OCI-LY1 (cell line): Measurements from ENCODE around the gene WSCD2.

Source experiments
- H2AFZ ChIP-seq: fragments of 200-600 bp; sonication (generic), shearing (Covaris generic); 2 replicates; pipeline ENCODE4 v1.6.0; 2014; ENCODE audit warnings: antibody characterized with exemption, mild to moderate bottlenecking, low read length
- H3F3A ChIP-seq: fragments of 200-600 bp; sonication (generic), shearing (Covaris generic); 2 replicates; pipeline ENCODE4 v1.6.0; 2014; ENCODE audit warnings: mild to moderate bottlenecking, antibody characterized with exemption, low read length, moderate library complexity; ENCODE audit not compliant: insufficient read depth
- H3K27ac ChIP-seq: fragments of 200-600 bp; sonication (generic); 2 replicates; pipeline ENCODE4 v1.5.1; 2014; ENCODE audit warnings: low read length, mixed run types, mild to moderate bottlenecking, low read depth; ENCODE audit not compliant: poor library complexity, severe bottlenecking
- H3K27me3 ChIP-seq: fragments of 200-600 bp; sonication (generic); 2 replicates; pipeline ENCODE4 v1.6.0; 2014; ENCODE audit warnings: antibody characterized with exemption, mild to moderate bottlenecking, low read length, moderate library complexity; ENCODE audit not compliant: insufficient read depth
- H3K36me3 ChIP-seq: fragments of 200-600 bp; sonication (generic); 2 replicates; pipeline ENCODE4 v1.6.1; 2014; ENCODE audit warnings: mild to moderate bottlenecking, antibody characterized with exemption, low read length, moderate library complexity, mixed read lengths; ENCODE audit not compliant: insufficient read depth
- H3K4me1 ChIP-seq: fragments of 200-600 bp; sonication (generic); 2 replicates; pipeline ENCODE4 v1.5.1; 2014; ENCODE audit warnings: mild to moderate bottlenecking, low read length, moderate library complexity; ENCODE audit not compliant: insufficient read depth, severe bottlenecking
- H3K4me2 ChIP-seq: fragments of 200-600 bp; sonication (generic), shearing (Covaris generic); 2 replicates; pipeline ENCODE4 v1.6.1; 2014; ENCODE audit warnings: low read length
- H3K4me3 ChIP-seq: fragments of 200-600 bp; sonication (generic); 2 replicates; pipeline ENCODE4 v1.5.1; 2014; ENCODE audit warnings: low read length, low read depth, mild to moderate bottlenecking, mixed read lengths; ENCODE audit not compliant: poor library complexity, severe bottlenecking
- H3K79me2 ChIP-seq: fragments of 200-600 bp; shearing (Covaris generic); 2 replicates; pipeline ENCODE4 v1.6.1; 2016; ENCODE audit warnings: mixed run types, low read length, mixed read lengths; ENCODE audit not compliant: insufficient read depth
- H3K9ac ChIP-seq: fragments of 200-600 bp; sonication (generic), shearing (Covaris generic); 2 replicates; pipeline ENCODE4 v1.6.1; 2014; ENCODE audit warnings: mild to moderate bottlenecking, low read length, mixed read lengths
- H3K9me2 ChIP-seq: fragments of 200-600 bp; sonication (generic), shearing (Covaris generic); 2 replicates; pipeline ENCODE4 v1.6.1; 2014; ENCODE audit warnings: low read depth, mild to moderate bottlenecking, low read length, mixed read lengths
- H3K9me3 ChIP-seq: fragments of 200-600 bp; shearing (Covaris generic); 2 replicates; pipeline ENCODE4 v1.6.1; 2014; ENCODE audit warnings: low read length, mixed read lengths
- H4K20me1 ChIP-seq: fragments of 200-600 bp; sonication (generic), shearing (Covaris generic); 2 replicates; pipeline ENCODE4 v1.6.0; 2016; ENCODE audit warnings: mild to moderate bottlenecking, low read length; ENCODE audit not compliant: insufficient read depth
- CTCF ChIP-seq: fragments of 200-600 bp; sonication (generic), shearing (Covaris generic); IDR thresholded peaks from 2 replicates; pipeline ENCODE4 v1.5.1; 2017; ENCODE audit warnings: mild to moderate bottlenecking, antibody characterized with exemption, low read length, moderate library complexity, mixed read lengths
- EZH2 ChIP-seq: fragments of 200-600 bp; sonication (generic), shearing (Covaris generic); IDR thresholded peaks from 2 replicates; pipeline ENCODE4 v1.8.0; 2017; ENCODE audit warnings: borderline replicate concordance, mixed run types, mild to moderate bottlenecking, antibody characterized with exemption, low read length, moderate library complexity, mixed read lengths

WSCD2 gene

GRCh38 chr12:108143144-108143543 is 14.1 kb downstream of the WSCD2 start:
- Histone ChIP-seq H3K4me2 (no peak overlapping the region), H3K9ac (no peak overlapping the region), H3K4me3 (no peak overlapping the region), H4K20me1 (no peaks in the 10 kb centered on the region), H3K36me3 (no peaks in the 10 kb centered on the region), H2AFZ (no peak overlapping the region), H3K4me1 (no peaks in the 10 kb centered on the region), H3F3A (no peaks in the 10 kb centered on the region), H3K9me2 (no peaks in the 10 kb centered on the region), H3K79me2 (no peaks in the 10 kb centered on the region), H3K27me3 (no peaks in the 10 kb centered on the region), H3K27ac (no peak overlapping the region), H3K9me3 (no peaks in the 10 kb centered on the region)
- TF ChIP-seq CTCF (no peak), EZH2 (no peak)

GRCh38 chr12:108144080-108144479 is 15.0 kb downstream of the WSCD2 start:
- H3K9me2 ChIP-seq, result no peaks in the 10 kb centered on the region
- H3K36me3 ChIP-seq, result no peaks in the 10 kb centered on the region
- no peak overlapping the region for H2AFZ ChIP-seq
- TF ChIP-seq CTCF (no peak), EZH2 (no peak)
- no peaks in the 10 kb centered on the region for H4K20me1 ChIP-seq
- no peak overlapping the region for H3K4me3 ChIP-seq
- no peaks in the 10 kb centered on the region for H3K4me1 ChIP-seq
- H3K27me3 ChIP-seq, result no peaks in the 10 kb centered on the region
- H3K4me2 ChIP-seq, result no peak overlapping the region
- H3K79me2 ChIP-seq, result no peaks in the 10 kb centered on the region
- H3K27ac ChIP-seq, result no peak overlapping the region
- no peaks in the 10 kb centered on the region for H3K9me3 ChIP-seq
- H3K9ac ChIP-seq, result no peak overlapping the region
- no peaks in the 10 kb centered on the region for H3F3A ChIP-seq

- TF ChIP-seq EZH2, result no peak
- TF ChIP-seq CTCF, result no peak
- no peaks in the 10 kb centered on the region for H3F3A ChIP-seq
- H3K27me3 ChIP-seq, result no peaks in the 10 kb centered on the region
- no peak overlapping the region for H2AFZ ChIP-seq
- no peak overlapping the region for H3K27ac ChIP-seq
- H3K9me3 ChIP-seq, result no peaks in the 10 kb centered on the region
- H3K9me2 ChIP-seq, result no peaks in the 10 kb centered on the region
- H3K36me3 ChIP-seq, result no peaks in the 10 kb centered on the region
- no peak overlapping the region for H3K4me2 ChIP-seq
- H3K4me1 ChIP-seq, result no peaks in the 10 kb centered on the region
- H4K20me1 ChIP-seq, result no peaks in the 10 kb centered on the region
- no peak overlapping the region for H3K4me3 ChIP-seq
- no peak overlapping the region for H3K9ac ChIP-seq
- H3K79me2 ChIP-seq, result no peaks in the 10 kb centered on the region
Measured at GRCh38 chr12:108145011-108145410, 15.9 kb downstream of the WSCD2 start.
